ENCODE measurements around the gene PUS1. TPM values are rescaled to one million over a fixed set of nuclear protein-coding genes. Genes with fewer than 3 reads are reported as not detected.

PUS1 gene
- polyA plus RNA-seq, 1 donor from 2014 or later = 14.3 TPM

DNA sequence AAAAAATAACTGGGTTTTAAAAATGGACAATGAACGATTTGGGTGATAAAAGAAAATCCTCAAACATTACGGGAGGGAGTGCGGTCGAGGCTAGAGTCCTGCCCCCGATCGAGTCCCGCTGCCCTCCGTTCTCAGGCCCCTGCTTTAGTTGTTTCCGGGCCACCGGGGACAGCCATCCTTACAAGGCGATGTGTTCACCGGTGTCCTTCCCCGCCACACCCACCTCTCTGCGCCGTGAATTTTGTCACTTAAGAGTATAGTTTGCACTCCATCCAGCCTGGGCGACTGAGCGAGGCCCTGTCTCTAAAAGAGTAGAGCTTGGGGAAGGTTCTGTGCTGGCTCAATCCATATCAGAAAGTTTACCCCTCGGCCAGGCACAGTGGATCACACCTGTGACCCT lies 31.8 kb upstream of the PUS1 start:
- Histone ChIP-seq H3K4me3 (ENCODE audit: low read length) (no peak overlapping the region), H3K9ac (ENCODE audit: low read length) (no peak overlapping the region), H2AFZ (ENCODE audit: low read depth, low read length) (no peak overlapping the region), H3K27ac (ENCODE audit: low read length) (no peak overlapping the region), H3K79me2 (replicated peaks; ENCODE audit: insufficient read depth, low read length) (peaks cover 60% of the 10 kb centered on the region), H3K4me2 (ENCODE audit: low read length) (no peak overlapping the region), H3K27me3 (ENCODE audit: insufficient read depth, low read depth, low read length) (no peaks in the 10 kb centered on the region), H3F3A (ENCODE audit: insufficient read depth, low read length, poor library complexity, severe bottlenecking) (no peaks in the 10 kb centered on the region), H3K36me3 (ENCODE audit: insufficient read depth, low read length) (no peaks in the 10 kb centered on the region), H3K9me3 (ENCODE audit: low read length) (no peaks in the 10 kb centered on the region), H4K20me1 (ENCODE audit: insufficient read depth) (peaks cover 16% of the 10 kb centered on the region), H3K9me2 (ENCODE audit: insufficient read depth, low read length) (no peaks in the 10 kb centered on the region)
- no peak for TF ChIP-seq RAD21 (conservative IDR thresholded peaks at IDR 0.05)
- TF ChIP-seq SMC3 (conservative IDR thresholded peaks at IDR 0.05; ENCODE audit: poor library complexity) = no peak
- TF ChIP-seq, protein P1, sequence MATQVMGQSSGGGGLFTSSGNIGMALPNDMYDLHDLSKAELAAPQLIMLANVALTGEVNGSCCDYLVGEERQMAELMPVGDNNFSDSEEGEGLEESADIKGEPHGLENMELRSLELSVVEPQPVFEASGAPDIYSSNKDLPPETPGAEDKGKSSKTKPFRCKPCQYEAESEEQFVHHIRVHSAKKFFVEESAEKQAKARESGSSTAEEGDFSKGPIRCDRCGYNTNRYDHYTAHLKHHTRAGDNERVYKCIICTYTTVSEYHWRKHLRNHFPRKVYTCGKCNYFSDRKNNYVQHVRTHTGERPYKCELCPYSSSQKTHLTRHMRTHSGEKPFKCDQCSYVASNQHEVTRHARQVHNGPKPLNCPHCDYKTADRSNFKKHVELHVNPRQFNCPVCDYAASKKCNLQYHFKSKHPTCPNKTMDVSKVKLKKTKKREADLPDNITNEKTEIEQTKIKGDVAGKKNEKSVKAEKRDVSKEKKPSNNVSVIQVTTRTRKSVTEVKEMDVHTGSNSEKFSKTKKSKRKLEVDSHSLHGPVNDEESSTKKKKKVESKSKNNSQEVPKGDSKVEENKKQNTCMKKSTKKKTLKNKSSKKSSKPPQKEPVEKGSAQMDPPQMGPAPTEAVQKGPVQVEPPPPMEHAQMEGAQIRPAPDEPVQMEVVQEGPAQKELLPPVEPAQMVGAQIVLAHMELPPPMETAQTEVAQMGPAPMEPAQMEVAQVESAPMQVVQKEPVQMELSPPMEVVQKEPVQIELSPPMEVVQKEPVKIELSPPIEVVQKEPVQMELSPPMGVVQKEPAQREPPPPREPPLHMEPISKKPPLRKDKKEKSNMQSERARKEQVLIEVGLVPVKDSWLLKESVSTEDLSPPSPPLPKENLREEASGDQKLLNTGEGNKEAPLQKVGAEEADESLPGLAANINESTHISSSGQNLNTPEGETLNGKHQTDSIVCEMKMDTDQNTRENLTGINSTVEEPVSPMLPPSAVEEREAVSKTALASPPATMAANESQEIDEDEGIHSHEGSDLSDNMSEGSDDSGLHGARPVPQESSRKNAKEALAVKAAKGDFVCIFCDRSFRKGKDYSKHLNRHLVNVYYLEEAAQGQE (IDR thresholded peaks at IDR 0.05; ENCODE audit: borderline replicate concordance) = no peak
- no peak for TF ChIP-seq POLR2AphosphoS5 (IDR thresholded peaks at IDR 0.05)
- TF ChIP-seq, protein P2, sequence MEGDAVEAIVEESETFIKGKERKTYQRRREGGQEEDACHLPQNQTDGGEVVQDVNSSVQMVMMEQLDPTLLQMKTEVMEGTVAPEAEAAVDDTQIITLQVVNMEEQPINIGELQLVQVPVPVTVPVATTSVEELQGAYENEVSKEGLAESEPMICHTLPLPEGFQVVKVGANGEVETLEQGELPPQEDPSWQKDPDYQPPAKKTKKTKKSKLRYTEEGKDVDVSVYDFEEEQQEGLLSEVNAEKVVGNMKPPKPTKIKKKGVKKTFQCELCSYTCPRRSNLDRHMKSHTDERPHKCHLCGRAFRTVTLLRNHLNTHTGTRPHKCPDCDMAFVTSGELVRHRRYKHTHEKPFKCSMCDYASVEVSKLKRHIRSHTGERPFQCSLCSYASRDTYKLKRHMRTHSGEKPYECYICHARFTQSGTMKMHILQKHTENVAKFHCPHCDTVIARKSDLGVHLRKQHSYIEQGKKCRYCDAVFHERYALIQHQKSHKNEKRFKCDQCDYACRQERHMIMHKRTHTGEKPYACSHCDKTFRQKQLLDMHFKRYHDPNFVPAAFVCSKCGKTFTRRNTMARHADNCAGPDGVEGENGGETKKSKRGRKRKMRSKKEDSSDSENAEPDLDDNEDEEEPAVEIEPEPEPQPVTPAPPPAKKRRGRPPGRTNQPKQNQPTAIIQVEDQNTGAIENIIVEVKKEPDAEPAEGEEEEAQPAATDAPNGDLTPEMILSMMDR (IDR thresholded peaks at IDR 0.05; ENCODE audit: poor library complexity, severe bottlenecking) = no peak
- no peak for TF ChIP-seq TAF1 (IDR thresholded peaks at IDR 0.05; ENCODE audit: low read depth)
- no peak for TF ChIP-seq MXI1 (conservative IDR thresholded peaks at IDR 0.05; ENCODE audit: poor library complexity, severe bottlenecking)
- no peak for TF ChIP-seq EZH2 (IDR thresholded peaks at IDR 0.05; ENCODE audit: borderline replicate concordance, insufficient read depth, low read length, poor library complexity, severe bottlenecking)
- TF ChIP-seq EP300 (conservative IDR thresholded peaks at IDR 0.05; ENCODE audit: poor library complexity, severe bottlenecking) = no peak

DNA sequence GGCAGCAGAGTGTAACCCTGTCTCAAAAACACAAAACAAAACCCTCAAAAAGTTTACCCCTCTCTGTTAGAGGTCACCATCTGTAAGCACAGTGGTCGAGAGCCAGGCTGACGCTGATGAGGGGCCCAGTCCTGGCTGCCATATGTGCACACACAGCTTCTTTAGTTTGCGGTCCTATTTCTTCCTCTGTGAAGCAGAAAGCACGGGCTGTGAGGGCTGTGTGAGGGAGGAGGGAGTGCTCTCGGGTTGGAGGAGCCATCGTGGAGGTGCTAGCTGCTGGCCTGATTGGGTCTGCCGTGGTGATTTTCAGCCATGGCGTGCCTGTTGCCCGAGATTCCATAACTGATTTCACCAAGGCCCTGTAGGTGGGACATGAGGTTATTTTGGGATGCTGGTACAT lies 31.2 kb upstream of the PUS1 start:
- no peak overlapping the region for H3K27ac ChIP-seq (ENCODE audit: low read length)
- H3K36me3 ChIP-seq (ENCODE audit: insufficient read depth, low read length) = no peaks in the 10 kb centered on the region
- H2AFZ ChIP-seq (ENCODE audit: low read depth, low read length) = no peak overlapping the region
- H3F3A ChIP-seq (ENCODE audit: insufficient read depth, low read length, poor library complexity, severe bottlenecking) = no peaks in the 10 kb centered on the region
- H3K4me2 ChIP-seq (ENCODE audit: low read length) = no peak overlapping the region
- peaks cover 63% of the 10 kb centered on the region for H3K79me2 ChIP-seq (replicated peaks; ENCODE audit: insufficient read depth, low read length)
- H3K9ac ChIP-seq (ENCODE audit: low read length) = no peak overlapping the region
- no peaks in the 10 kb centered on the region for H3K27me3 ChIP-seq (ENCODE audit: insufficient read depth, low read depth, low read length)
- H3K9me2 ChIP-seq (ENCODE audit: insufficient read depth, low read length) = no peaks in the 10 kb centered on the region
- H3K9me3 ChIP-seq (ENCODE audit: low read length) = no peaks in the 10 kb centered on the region
- H4K20me1 ChIP-seq (ENCODE audit: insufficient read depth) = peaks cover 18% of the 10 kb centered on the region
- H3K4me3 ChIP-seq (ENCODE audit: low read length) = no peak overlapping the region
- TF ChIP-seq, protein P2 (IDR thresholded peaks at IDR 0.05; ENCODE audit: poor library complexity, severe bottlenecking) = no peak
- TF ChIP-seq EZH2 (IDR thresholded peaks at IDR 0.05; ENCODE audit: borderline replicate concordance, insufficient read depth, low read length, poor library complexity, severe bottlenecking) = no peak
- TF ChIP-seq SMC3 (conservative IDR thresholded peaks at IDR 0.05; ENCODE audit: poor library complexity) = no peak
- TF ChIP-seq, protein P1 (IDR thresholded peaks at IDR 0.05; ENCODE audit: borderline replicate concordance) = no peak
- TF ChIP-seq MXI1 (conservative IDR thresholded peaks at IDR 0.05; ENCODE audit: poor library complexity, severe bottlenecking) = no peak
- TF ChIP-seq EP300 (conservative IDR thresholded peaks at IDR 0.05; ENCODE audit: poor library complexity, severe bottlenecking) = no peak
- TF ChIP-seq RAD21 (conservative IDR thresholded peaks at IDR 0.05) = no peak
- no peak for TF ChIP-seq POLR2AphosphoS5 (IDR thresholded peaks at IDR 0.05)
- no peak for TF ChIP-seq TAF1 (IDR thresholded peaks at IDR 0.05; ENCODE audit: low read depth)
